ENCODE data around the gene RANBP9. TPM values are rescaled to one million over a fixed set of nuclear protein-coding genes. Genes with fewer than 3 reads are reported as not detected.

RANBP9 gene
- total RNA-seq, 2 experiments from 2014 or later: 53.3 to 56.2 TPM

- Mint-ChIP-seq H3K27ac (no peak overlapping the region), H3K36me3 (ENCODE audit: low read depth) (peaks cover 12% of the 10 kb centered on the region), H3K4me3 (no peak overlapping the region), H3K4me1 (ENCODE audit: low read depth) (peaks cover 24% of the 10 kb centered on the region), H3K27me3 (no peaks in the 10 kb centered on the region), H3K9me3 (peaks cover 2% of the 10 kb centered on the region)
- TF ChIP-seq CTCF (IDR thresholded peaks at IDR 0.05): no peak
- CTCF ChIA-PET: no interaction called here
- ATAC-seq (no peak), DNase-seq (no peak)
- intact Hi-C loops (cut with micrococcal nuclease): loop anchor here (5.0 to 10.0 kb wide), 3 partner anchors 93 to 241 kb away; partner anchors contain the start of gene GFOD1
- POLR2A ChIA-PET: no interaction called here
Observed at GRCh38 chr6:13577926-13578325, 133.7 kb downstream of the RANBP9 start.

- peaks cover 24% of the 10 kb centered on the region for H3K4me1 Mint-ChIP-seq (ENCODE audit: low read depth)
- H3K27me3 Mint-ChIP-seq: no peaks in the 10 kb centered on the region
- CTCF ChIA-PET: interaction anchor here (0.7 to 3.7 kb wide), 10 partner anchors 23 to 246 kb away, joined by 3 to 27 read pairs (median 6); partner anchors contain the start of gene NOL7
- no peak for DNase-seq
- POLR2A ChIA-PET: interaction anchor here (0.9 to 2.4 kb wide), 6 partner anchors 11 to 150 kb away, joined by 3 to 10 read pairs (median 4); partner anchors contain the start of genes NOL7 and RANBP9
- intact Hi-C loops (cut with micrococcal nuclease): loop anchor here (5.0 to 10.0 kb wide), 3 partner anchors 91 to 239 kb away; partner anchors contain the start of gene GFOD1
- peaks cover 2% of the 10 kb centered on the region for H3K9me3 Mint-ChIP-seq
- ATAC-seq: no peak
- no peak overlapping the region for H3K27ac Mint-ChIP-seq
- no peak for TF ChIP-seq CTCF (IDR thresholded peaks at IDR 0.05)
- no peak overlapping the region for H3K4me3 Mint-ChIP-seq
- peaks cover 8% of the 10 kb centered on the region for H3K36me3 Mint-ChIP-seq (ENCODE audit: low read depth)
Observed at GRCh38 chr6:13576017-13576416, 135.6 kb downstream of the RANBP9 start.

GRCh38 chr6:13575377-13575775 is 136.3 kb downstream of the RANBP9 start:
- no peak for ATAC-seq
- peaks cover 5% of the 10 kb centered on the region for H3K36me3 Mint-ChIP-seq (ENCODE audit: low read depth)
- intact Hi-C loops (cut with micrococcal nuclease): loop anchor here (5.0 to 10.0 kb wide), 3 partner anchors 91 to 238 kb away; partner anchors contain the start of gene GFOD1
- H3K9me3 Mint-ChIP-seq: peaks cover 2% of the 10 kb centered on the region
- CTCF ChIA-PET: interaction anchor here (0.6 to 3.7 kb wide), 52 partner anchors 9 to 1064 kb away, joined by 3 to 38 read pairs (median 5); partner anchors contain the start of genes NOL7, RANBP9 and TBC1D7
- peaks cover 24% of the 10 kb centered on the region for H3K4me1 Mint-ChIP-seq (ENCODE audit: low read depth)
- H3K4me3 Mint-ChIP-seq: peak overlapping the region; percentile 98
- H3K27me3 Mint-ChIP-seq: no peaks in the 10 kb centered on the region
- peak; percentile 86 for TF ChIP-seq CTCF (IDR thresholded peaks at IDR 0.05)
- peak overlapping the region; percentile 99 for H3K27ac Mint-ChIP-seq
- POLR2A ChIA-PET: interaction anchor here (0.6 to 2.4 kb wide), 24 partner anchors 9 to 247 kb away, joined by 3 to 21 read pairs (median 4); partner anchors contain the start of genes GFOD1, NOL7, RANBP9 and TBC1D7
- DNase-seq: peak; percentile 94

- Mint-ChIP-seq H3K27ac (peak within 1 kb of the TSS; percentile 99), H3K4me3 (peak within 1 kb of the TSS; percentile 98), H3K4me1 (ENCODE audit: low read depth) (peaks cover 24% of the 10 kb centered on the region), H3K9me3 (peaks cover 2% of the 10 kb centered on the region), H3K27me3 (no peaks in the 10 kb centered on the region), H3K36me3 (ENCODE audit: low read depth) (peaks cover 5% of the 10 kb centered on the region)
- intact Hi-C loops (cut with micrococcal nuclease): loop anchor here (5.0 to 10.0 kb wide), 3 partner anchors 90 to 237 kb away; partner anchors contain the start of gene GFOD1
- DNase-seq (peak; percentile 81), ATAC-seq (peak; percentile 70)
- no peak for TF ChIP-seq CTCF (IDR thresholded peaks at IDR 0.05)
- ChIA-PET POLR2A (interaction anchor here (0.6 to 2.4 kb wide), 29 partner anchors 9 to 273 kb away, joined by 3 to 21 read pairs (median 4); partner anchors contain the start of genes GFOD1, NOL7, RANBP9 and TBC1D7), CTCF (interaction anchor here (0.7 to 3.7 kb wide), 58 partner anchors 9 to 1065 kb away, joined by 3 to 38 read pairs (median 5); partner anchors contain the start of genes NOL7 and TBC1D7)
Observed at GRCh38 chr6:13574571-13575376, 136.9 kb downstream of the RANBP9 start, which contains the start of gene SIRT5. Gene SIRT5 (plus strand): TSS chr6:13574601. CDS start chr6:13584111, 9,510 bp downstream.

Measured in activated CD8-positive, alpha-beta T cell treated with anti-CD3 and anti-CD28 coated beads for 36 hours (primary cell).